ENCODE data around the gene FOXE1.

The FOXE1 gene

GRCh38 chr9:97866848-97867247 is 13.8 kb downstream of the FOXE1 start:
- DNase-seq, result no peak

- no peak for DNase-seq
These were observed 15.8 kb downstream of the FOXE1 start for GRCh38 chr9:97868859-97869258.

GRCh38 chr9:97873425-97873824 is 20.4 kb downstream of the FOXE1 start:
- no peak for DNase-seq

GRCh38 chr9:97873882-97874281 is 20.9 kb downstream of the FOXE1 start:
- no peak for DNase-seq

GRCh38 chr9:97874624-97875023 is 21.6 kb downstream of the FOXE1 start:
- no peak for DNase-seq

- no peak for DNase-seq
These were observed 22.1 kb downstream of the FOXE1 start for GRCh38 chr9:97875111-97875510.

- DNase-seq, result no peak
These were observed 23.0 kb downstream of the FOXE1 start for GRCh38 chr9:97876061-97876460.

- no peak for DNase-seq
These were observed 27.3 kb downstream of the FOXE1 start for GRCh38 chr9:97880336-97880735.

GRCh38 chr9:97889941-97890887 is 37.2 kb downstream of the FOXE1 start:
- peak; percentile 73 for DNase-seq

- no peak for DNase-seq
These were observed 38.7 kb downstream of the FOXE1 start for GRCh38 chr9:97891736-97892135.

- no peak for DNase-seq
These were observed 39.4 kb downstream of the FOXE1 start for GRCh38 chr9:97892421-97892820.

- DNase-seq, result no peak
These were observed 42.2 kb downstream of the FOXE1 start for GRCh38 chr9:97895211-97895610.

- DNase-seq, result no peak
These were observed 42.8 kb downstream of the FOXE1 start for GRCh38 chr9:97895695-97896332.

GRCh38 chr9:97900103-97900737 is 47.2 kb downstream of the FOXE1 start:
- no peak for DNase-seq

- no peak for DNase-seq
These were observed 47.9 kb downstream of the FOXE1 start for GRCh38 chr9:97900738-97901565.

GRCh38 chr9:97903177-97903576 is 50.2 kb downstream of the FOXE1 start:
- no peak for DNase-seq

- peak; percentile 42 for DNase-seq
These were observed 51.7 kb downstream of the FOXE1 start for GRCh38 chr9:97904725-97905124.

GRCh38 chr9:97905228-97905627 is 52.2 kb downstream of the FOXE1 start:
- DNase-seq, result peak; percentile 40
